HCT116 (cell line): Measurements from ENCODE around the gene ACADS. TPM values are rescaled to one million over a fixed set of nuclear protein-coding genes. Genes with fewer than 3 reads are reported as not detected.

ENCODE experiments used
- ATAC-seq: fragments of 200-7000 bp; cut with Tn5 transposase; 2 replicates; pipeline ENCODE4 v1.9.1; 2020; ENCODE audit warnings: mild to moderate bottlenecking, moderate library complexity
- BruUV-seq: library from RNA; stranded (reverse); fragments of 400-500 nt; replicated peaks from 2 replicates; lab custom pipeline; 2021; lab: Mats Ljungman, UMichigan
- CTCF ChIA-PET: fragments of 300-600 bp; sonication (Branson Sonifier 250); formaldehyde crosslinking; loops from one replicate; lab custom pipeline; 2021; ENCODE audit warnings: antibody characterized with exemption; lab: Charles Lee
- POLR2A ChIA-PET: fragments of 300-600, 350-600 bp; sonication (Branson Sonifier 250); formaldehyde crosslinking; loops from one replicate; lab custom pipeline; 2021; ENCODE audit warnings: antibody characterized with exemption; lab: Charles Lee
- RAD21 ChIA-PET, 2 experiments: fragments of 300-600 bp; sonication (Branson Sonifier 250); formaldehyde crosslinking; loops; one replicate each; lab custom pipeline; 2023; ENCODE audit warnings: low total read pairs in 2 of 2; ENCODE audit not compliant: uncharacterized antibody in 2 of 2, unreplicated experiment in 2 of 2, low non-redundant PET in 1 of 2; lab: Charles Lee
- DNase-seq: peaks from one replicate; pipeline ENCODE4 v3.0.0-alpha.2; 2010; ENCODE audit warnings: low read depth, low spot score
- H2AFZ ChIP-seq: fragments of 200-600 bp; shearing (Covaris generic), sonication (generic); 2 replicates; pipeline ENCODE4 v1.6.1; 2017; ENCODE audit warnings: low read depth, mixed run types, mixed read lengths, antibody characterized with exemption, low read length; ENCODE audit not compliant: poor library complexity, severe bottlenecking
- H3K27ac ChIP-seq: 2 replicates; pipeline ENCODE4 v1.5.1; 2012; ENCODE audit warnings: low read depth, low read length
- H3K27me3 ChIP-seq: fragments of 200-600 bp; sonication (generic); 2 replicates; pipeline ENCODE4 v1.6.1; 2016; ENCODE audit warnings: mixed run types, low read length, mixed read lengths; ENCODE audit not compliant: insufficient read depth
- H3K36me3 ChIP-seq, 2 experiments: fragments of 200-500 bp in 1 of 2; fragments of 200-600 bp in 1 of 2; sonication (Bioruptor generic) in 1 of 2; sonication (generic) in 1 of 2; 2 replicates each; pipeline versions ENCODE4 v1.5.1 to v1.6.1; 2014 to 2016; ENCODE audit warnings: low read length in 2 of 2, inconsistent platforms in 1 of 2, mixed read lengths in 1 of 2, mixed run types in 1 of 2; ENCODE audit not compliant: insufficient read depth in 2 of 2, control insufficient read depth in 1 of 2
- H3K4me1 ChIP-seq, 2 experiments: fragments of 200-600 bp in 1 of 2; sonication (generic) in 1 of 2; 2 replicates each; pipeline versions ENCODE4 v1.5.1 to v1.6.1; 2012 to 2017; ENCODE audit warnings: low read length in 2 of 2, inconsistent platforms in 1 of 2, mild to moderate bottlenecking in 1 of 2, mixed read lengths in 1 of 2, mixed run types in 1 of 2, moderate library complexity in 1 of 2; ENCODE audit not compliant: insufficient read depth in 2 of 2, control insufficient read depth in 1 of 2
- H3K4me2 ChIP-seq: fragments of 200-600 bp; sonication (generic); 2 replicates; pipeline ENCODE4 v1.6.1; 2017; ENCODE audit warnings: mixed run types, low read length, mixed read lengths
- H3K4me3 ChIP-seq, 2 experiments: fragments of 200-600 bp in 1 of 2; sonication (generic) in 1 of 2; replicated peaks in 1 of 2; 2 replicates each; pipeline ENCODE4 v1.5.1; 2011 to 2016; ENCODE audit warnings: low read length in 2 of 2, control low read depth in 1 of 2, low read depth in 1 of 2, mild to moderate bottlenecking in 1 of 2, mixed read lengths in 1 of 2, mixed run types in 1 of 2
- H3K79me2 ChIP-seq: fragments of 200-600 bp; sonication (generic); 2 replicates; pipeline ENCODE4 v1.6.1; 2017; ENCODE audit warnings: mild to moderate bottlenecking, mixed run types, low read length, moderate library complexity, mixed read lengths; ENCODE audit not compliant: insufficient read depth
- H3K9ac ChIP-seq: fragments of 200-600 bp; sonication (generic); 2 replicates; pipeline ENCODE4 v1.6.1; 2016; ENCODE audit warnings: low read length, mixed read lengths
- H3K9me2 ChIP-seq: fragments of 200-600 bp; sonication (generic), shearing (Covaris generic); 2 replicates; pipeline ENCODE4 v1.6.1; 2017; ENCODE audit warnings: mixed run types, mild to moderate bottlenecking, moderate library complexity; ENCODE audit not compliant: insufficient read depth
- H3K9me3 ChIP-seq, 2 experiments: fragments of 200-500 bp in 1 of 2; fragments of 200-600 bp in 1 of 2; sonication (Bioruptor generic) in 1 of 2; sonication (generic) in 1 of 2; 2 replicates each; pipeline ENCODE4 v1.6.1; 2014 to 2017; ENCODE audit warnings: low read length in 2 of 2, mixed read lengths in 2 of 2, inconsistent platforms in 1 of 2, low read depth in 1 of 2, mild to moderate bottlenecking in 1 of 2, mixed run types in 1 of 2, moderate library complexity in 1 of 2; ENCODE audit not compliant: control insufficient read depth in 1 of 2, insufficient read depth in 1 of 2
- H4K20me1 ChIP-seq: fragments of 200-600 bp; sonication (generic), shearing (Covaris generic); 2 replicates; pipeline ENCODE4 v1.6.1; 2017; ENCODE audit warnings: mixed run types, mild to moderate bottlenecking, moderate library complexity; ENCODE audit not compliant: insufficient read depth
- ATF3 ChIP-seq: IDR thresholded peaks from 2 replicates; pipeline ENCODE4 v1.6.1; 2012
- CBX3 ChIP-seq: IDR thresholded peaks from 2 replicates; pipeline ENCODE4 v1.6.1; 2012; ENCODE audit warnings: low read depth
- CEBPB ChIP-seq: IDR thresholded peaks from 2 replicates; pipeline ENCODE4 v1.6.1; 2012; ENCODE audit warnings: low read depth
- EGR1 ChIP-seq: IDR thresholded peaks from 2 replicates; pipeline ENCODE4 v1.6.1; 2012; ENCODE audit warnings: low read depth
- ELF1 ChIP-seq: IDR thresholded peaks from 2 replicates; pipeline ENCODE4 v1.6.1; 2012; ENCODE audit warnings: low read depth, borderline replicate concordance
- EZH2 ChIP-seq: fragments of 200-600 bp; sonication (generic); IDR thresholded peaks from 2 replicates; pipeline ENCODE4 v1.6.1; 2017; ENCODE audit warnings: antibody characterized with exemption, mixed run types
- EZH2phosphoT487 ChIP-seq: fragments of 200-600 bp; IDR thresholded peaks from 2 replicates; pipeline ENCODE4 v1.6.1; 2018; ENCODE audit warnings: antibody characterized with exemption, borderline replicate concordance
- FOSL1 ChIP-seq: IDR thresholded peaks from 2 replicates; pipeline ENCODE4 v1.6.1; 2012; ENCODE audit warnings: low read depth
- JUND ChIP-seq: IDR thresholded peaks from 2 replicates; pipeline ENCODE4 v1.6.1; 2012
- POLR2A ChIP-seq: IDR thresholded peaks from 2 replicates; pipeline ENCODE4 v1.7.0; 2011; ENCODE audit warnings: borderline replicate concordance; ENCODE audit not compliant: insufficient read depth, insufficient read length; ENCODE audit errors: extremely low read depth
- POLR2AphosphoS5 ChIP-seq: IDR thresholded peaks from 2 replicates; pipeline ENCODE4 v1.6.1; 2011; ENCODE audit warnings: mild to moderate bottlenecking, low read depth, low read length, moderate library complexity
- RAD21 ChIP-seq: IDR thresholded peaks from 2 replicates; pipeline ENCODE4 v1.6.1; 2012; ENCODE audit warnings: low read depth, mild to moderate bottlenecking
- SIN3A ChIP-seq: IDR thresholded peaks from 2 replicates; pipeline ENCODE4 v1.6.1; 2012; ENCODE audit warnings: low read depth
- SP1 ChIP-seq: IDR thresholded peaks from 2 replicates; pipeline ENCODE4 v1.6.1; 2012; ENCODE audit warnings: low read depth
- SRF ChIP-seq: IDR thresholded peaks from 2 replicates; pipeline ENCODE4 v1.6.1; 2012; ENCODE audit warnings: low read depth
- TCF7L2 ChIP-seq: IDR thresholded peaks from 2 replicates; pipeline ENCODE4 v1.7.0; 2011; ENCODE audit warnings: borderline replicate concordance, inconsistent platforms; ENCODE audit not compliant: insufficient read depth, insufficient read length; ENCODE audit errors: extremely low read depth
- YY1 ChIP-seq: IDR thresholded peaks from 2 replicates; pipeline ENCODE4 v1.6.1; 2011; ENCODE audit warnings: low read length, low read depth, moderate library complexity, mild to moderate bottlenecking; ENCODE audit not compliant: insufficient replicate concordance; ENCODE audit errors: extremely low read depth
- ZBTB33 ChIP-seq: IDR thresholded peaks from 2 replicates; pipeline ENCODE4 v1.6.1; 2011; ENCODE audit warnings: mild to moderate bottlenecking, low read length, moderate library complexity; ENCODE audit not compliant: insufficient replicate concordance; ENCODE audit errors: extremely low read depth
- ZFX ChIP-seq: fragments of 450-650 bp; IDR thresholded peaks from 2 replicates; pipeline ENCODE4 v1.6.1; 2017
- ZNF274 ChIP-seq: fragments of 200-500 bp; sonication (Bioruptor generic); IDR thresholded peaks from 2 replicates; pipeline ENCODE4 v1.6.1; 2014; ENCODE audit warnings: mild to moderate bottlenecking, low read depth, low read length, inconsistent platforms
- intact Hi-C: fragments of 100-400 bp; cut with micrococcal nuclease; formaldehyde crosslinking; loops from 2 replicates; pipeline ENCODE4 v1.10.0; 2022
- total RNA-seq: library from RNA; stranded (reverse); gene quantifications from one replicate; pipeline ENCODE4 v1.2.1, GENCODE V29; 2021; ENCODE audit not compliant: unreplicated experiment
- TF ChIP-seq, protein P1 (sequence below): IDR thresholded peaks from 2 replicates; pipeline ENCODE4 v1.6.1; 2012
- TF ChIP-seq, protein P2 (sequence below), 3 experiments: fragments of 200-600 bp in 1 of 3; sonication (generic) in 1 of 3; IDR thresholded peaks in 2 of 3; conservative IDR thresholded peaks in 1 of 3; 2 replicates each; pipeline ENCODE4 v1.5.1; 2012 to 2017; ENCODE audit warnings: low read depth in 2 of 3, low read length in 2 of 3, antibody characterized with exemption in 1 of 3, borderline replicate concordance in 1 of 3, control low read depth in 1 of 3, mild to moderate bottlenecking in 1 of 3, mixed read lengths in 1 of 3, mixed run types in 1 of 3, moderate library complexity in 1 of 3; ENCODE audit not compliant: insufficient read depth in 1 of 3

The ACADS gene
- total RNA-seq, 1 experiment from 2014 or later, result 21.4 TPM

DNA sequence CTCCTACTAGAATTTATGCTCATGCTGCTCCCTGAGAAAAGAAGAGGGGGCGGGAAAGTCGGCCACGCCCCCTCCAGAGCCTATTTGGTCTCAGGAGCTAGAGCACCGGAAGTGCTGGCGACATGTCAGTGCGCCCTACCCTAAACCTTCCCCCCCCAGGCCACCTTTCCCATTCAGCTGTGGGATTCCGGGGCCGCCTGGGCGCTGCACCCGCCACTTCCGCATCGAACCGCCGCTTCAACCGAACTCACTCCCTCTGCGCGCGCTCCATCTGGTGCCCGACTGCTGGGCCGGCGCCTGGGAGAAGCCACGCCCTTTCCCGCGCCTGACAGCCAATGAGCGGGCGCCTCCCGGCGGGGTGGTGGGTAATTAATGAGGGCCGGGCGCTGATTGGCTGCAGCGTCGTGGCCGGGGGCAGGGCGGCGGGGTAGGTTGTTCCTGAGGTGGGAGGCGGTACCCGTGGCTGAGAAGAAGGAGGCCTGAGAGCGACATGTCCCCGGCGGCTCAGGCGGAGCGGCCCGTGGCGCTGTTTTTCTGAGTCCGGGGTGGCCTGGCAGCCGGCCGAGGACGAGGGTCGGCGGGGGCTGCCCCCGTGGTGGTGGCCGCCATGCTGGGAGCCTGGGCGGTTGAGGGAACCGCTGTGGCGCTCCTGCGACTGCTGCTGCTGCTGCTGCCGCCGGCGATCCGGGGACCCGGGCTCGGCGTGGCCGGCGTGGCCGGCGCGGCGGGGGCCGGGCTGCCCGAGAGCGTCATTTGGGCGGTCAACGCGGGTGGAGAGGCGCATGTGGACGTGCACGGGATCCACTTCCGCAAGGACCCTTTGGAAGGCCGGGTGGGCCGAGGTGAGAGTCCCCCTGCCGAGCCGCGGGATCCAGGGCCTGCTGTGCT, 38.7 kb upstream of the ACADS start, which contains the start of gene MLEC:
MLEC (plus strand) TSS at position 460 of the 888 bp plus-strand sequence; CDS start at position 608, 148 bp downstream.
- H2AFZ ChIP-seq, result peak within 1 kb of the TSS; percentile 99
- H3K9ac ChIP-seq, result peak within 1 kb of the TSS; percentile 97
- no peaks in the 10 kb centered on the region for H3K27me3 ChIP-seq
- H3K36me3 ChIP-seq, result 0 out of 4 replicates have a peak, but pooled peaks cover 0 to 5% of the 10 kb centered on the region in 2 experiments
- peak within 1 kb of the TSS; percentile 86 for H3K27ac ChIP-seq
- ATAC-seq, result peak; percentile 83
- no peaks in the 10 kb centered on the region for H3K9me2 ChIP-seq
- RAD21 ChIA-PET, result interaction anchor here in 1 of 2 experiments (1.0 kb wide), 1 partner anchor 19 kb away, joined by 3 read pairs; no protein-coding TSS in a partner anchor
- H3K4me1 ChIP-seq, result peaks cover 22 to 26% of the 10 kb centered on the region in 2 experiments
- no peaks in the 10 kb centered on the region for H3K9me3 ChIP-seq
- POLR2A ChIA-PET, result interaction anchor here (1.0 to 1.7 kb wide), 3 partner anchors 9 to 395 kb away, joined by 3 read pairs; partner anchors contain the start of genes POP5 and RNU4-2
- CTCF ChIA-PET, result interaction anchor here (0.7 to 1.5 kb wide), 2 partner anchors 104 to 106 kb away, joined by 3 to 4 read pairs; partner anchors contain the start of gene POP5
- peak; percentile 95 for DNase-seq
- peak within 1 kb of the TSS; percentile 94 for H3K4me2 ChIP-seq
- peaks cover 50% of the 10 kb centered on the region for H3K79me2 ChIP-seq
- H4K20me1 ChIP-seq, result peaks cover 4% of the 10 kb centered on the region; the same call in 1 of the 2 replicates
- peak within 1 kb of the TSS; percentile 84 to 92 for H3K4me3 ChIP-seq
- intact Hi-C loops, result loop anchor here (1.0 kb wide), 1 partner anchor 104 kb away; no protein-coding TSS in a partner anchor
- no TSS peak for BruUV-seq
- TF ChIP-seq TCF7L2 (peak; percentile 42), SIN3A (peak; percentile 65), YY1 (peak; percentile 55), ZNF274 (no peak), ATF3 (no peak), EGR1 (peak; percentile 85), EZH2phosphoT487 (no peak), POLR2A (peak; percentile 36), ZFX (peak; percentile 82; the same call in 1 of the 2 replicates), EZH2 (no peak), JUND (no peak), FOSL1 (peak; percentile 41; the same call in 1 of the 2 replicates), POLR2AphosphoS5 (peak; percentile 88), ELF1 (peak; percentile 92), RAD21 (peak; percentile 58), SRF (peak; percentile 89), CEBPB (no peak), CBX3 (peak; percentile 86), ZBTB33 (no peak), SP1 (peak; percentile 83)
- TF ChIP-seq, protein P1, sequence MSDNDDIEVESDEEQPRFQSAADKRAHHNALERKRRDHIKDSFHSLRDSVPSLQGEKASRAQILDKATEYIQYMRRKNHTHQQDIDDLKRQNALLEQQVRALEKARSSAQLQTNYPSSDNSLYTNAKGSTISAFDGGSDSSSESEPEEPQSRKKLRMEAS, result peak; percentile 82
- TF ChIP-seq, protein P2, sequence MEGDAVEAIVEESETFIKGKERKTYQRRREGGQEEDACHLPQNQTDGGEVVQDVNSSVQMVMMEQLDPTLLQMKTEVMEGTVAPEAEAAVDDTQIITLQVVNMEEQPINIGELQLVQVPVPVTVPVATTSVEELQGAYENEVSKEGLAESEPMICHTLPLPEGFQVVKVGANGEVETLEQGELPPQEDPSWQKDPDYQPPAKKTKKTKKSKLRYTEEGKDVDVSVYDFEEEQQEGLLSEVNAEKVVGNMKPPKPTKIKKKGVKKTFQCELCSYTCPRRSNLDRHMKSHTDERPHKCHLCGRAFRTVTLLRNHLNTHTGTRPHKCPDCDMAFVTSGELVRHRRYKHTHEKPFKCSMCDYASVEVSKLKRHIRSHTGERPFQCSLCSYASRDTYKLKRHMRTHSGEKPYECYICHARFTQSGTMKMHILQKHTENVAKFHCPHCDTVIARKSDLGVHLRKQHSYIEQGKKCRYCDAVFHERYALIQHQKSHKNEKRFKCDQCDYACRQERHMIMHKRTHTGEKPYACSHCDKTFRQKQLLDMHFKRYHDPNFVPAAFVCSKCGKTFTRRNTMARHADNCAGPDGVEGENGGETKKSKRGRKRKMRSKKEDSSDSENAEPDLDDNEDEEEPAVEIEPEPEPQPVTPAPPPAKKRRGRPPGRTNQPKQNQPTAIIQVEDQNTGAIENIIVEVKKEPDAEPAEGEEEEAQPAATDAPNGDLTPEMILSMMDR (IDR thresholded peaks at IDR 0.05 in 2 of 3, conservative IDR thresholded peaks at IDR 0.05 in 1 of 3; ENCODE audit: borderline replicate concordance in 1 of 3, insufficient read depth in 1 of 3, low read depth in 2 of 3, low read length in 2 of 3), result peak; percentile 10 to 17 (median 12); a peak in 1 of 6 replicates
